Astrocyte (in vitro differentiated cells and primary cell): ENCODE results near the gene RELN. TPM values are rescaled to one million over a fixed set of nuclear protein-coding genes. Genes with fewer than 3 reads are reported as not detected.

Experiments
- DNase-seq: peaks from one replicate; pipeline ENCODE4 v3.0.0-alpha.2; 2010; ENCODE audit warnings: low read depth
- FAIRE-seq: peaks from 2 replicates; lab custom pipeline; 2011; peaks lifted over from hg19 to GRCh38; lab: Jason Lieb, UNC
- H2AFZ ChIP-seq: 2 replicates; pipeline ENCODE4 v1.6.0; 2012; ENCODE audit warnings: low read depth, low read length, inconsistent platforms
- H3K27ac ChIP-seq: 2 replicates; pipeline ENCODE4 v1.5.1; 2011; ENCODE audit warnings: low read depth, low read length, inconsistent platforms
- H3K27me3 ChIP-seq: 2 replicates; pipeline ENCODE4 v1.6.0; 2011; ENCODE audit warnings: low read length, inconsistent platforms; ENCODE audit not compliant: insufficient read depth
- H3K36me3 ChIP-seq: 2 replicates; pipeline ENCODE4 v1.5.1; 2011; ENCODE audit warnings: low read length, inconsistent platforms; ENCODE audit not compliant: insufficient read depth
- H3K4me1 ChIP-seq: 2 replicates; pipeline ENCODE4 v1.5.1; 2011; ENCODE audit warnings: low read length, inconsistent platforms; ENCODE audit not compliant: insufficient read depth
- H3K4me2 ChIP-seq: 2 replicates; pipeline ENCODE4 v1.6.0; 2012; ENCODE audit warnings: low read length, inconsistent platforms
- H3K4me3 ChIP-seq: 2 replicates; pipeline ENCODE4 v1.5.1; 2011; ENCODE audit warnings: low read depth, mild to moderate bottlenecking, low read length, inconsistent platforms; ENCODE audit not compliant: insufficient read depth
- H3K79me2 ChIP-seq: 2 replicates; pipeline ENCODE4 v1.6.0; 2012; ENCODE audit warnings: mild to moderate bottlenecking, low read length, inconsistent platforms; ENCODE audit not compliant: insufficient read depth
- H3K9ac ChIP-seq: 2 replicates; pipeline ENCODE4 v1.6.0; 2012; ENCODE audit warnings: mild to moderate bottlenecking, low read length, inconsistent platforms
- H3K9me3 ChIP-seq: 2 replicates; pipeline ENCODE4 v1.5.1; 2012; ENCODE audit warnings: low read depth, mild to moderate bottlenecking, low read length, inconsistent platforms; ENCODE audit not compliant: insufficient read depth
- H4K20me1 ChIP-seq: 2 replicates; pipeline ENCODE4 v1.6.0; 2012; ENCODE audit warnings: low read length, inconsistent platforms; ENCODE audit not compliant: insufficient read depth
- H3K27ac Mint-ChIP-seq: one replicate; pipeline ENCODE4 v1.8.0; 2021; ENCODE audit warnings: mild to moderate bottlenecking, mixed read lengths; ENCODE audit not compliant: unreplicated experiment
- H3K27me3 Mint-ChIP-seq: one replicate; pipeline ENCODE4 v1.8.0; 2021; ENCODE audit warnings: low read depth, mixed read lengths; ENCODE audit not compliant: unreplicated experiment
- H3K36me3 Mint-ChIP-seq: one replicate; pipeline ENCODE4 v1.8.0; 2021; ENCODE audit warnings: low read depth, mixed read lengths; ENCODE audit not compliant: unreplicated experiment
- H3K4me1 Mint-ChIP-seq: one replicate; pipeline ENCODE4 v1.8.0; 2021; ENCODE audit warnings: low read depth, mixed read lengths; ENCODE audit not compliant: unreplicated experiment
- H3K4me3 Mint-ChIP-seq: one replicate; pipeline ENCODE4 v1.8.0; 2021; ENCODE audit warnings: mild to moderate bottlenecking, moderate library complexity, mixed read lengths; ENCODE audit not compliant: unreplicated experiment
- H3K9me3 Mint-ChIP-seq: one replicate; pipeline ENCODE4 v1.8.0; 2021; ENCODE audit warnings: mild to moderate bottlenecking, mixed read lengths; ENCODE audit not compliant: unreplicated experiment
- CTCF ChIP-seq: IDR thresholded peaks from 2 replicates; pipeline ENCODE4 v1.5.1; 2011; ENCODE audit warnings: low read depth, mild to moderate bottlenecking, inconsistent platforms, low read length, moderate library complexity; ENCODE audit not compliant: insufficient read depth
- EZH2 ChIP-seq: IDR thresholded peaks from 2 replicates; pipeline ENCODE4 v1.6.1; 2012; ENCODE audit warnings: mild to moderate bottlenecking, low read length, inconsistent platforms; ENCODE audit not compliant: insufficient read depth
- total RNA-seq: library from RNA; stranded (reverse); gene quantifications from 2 replicates; pipeline ENCODE4 v1.2.1, GENCODE V29; 2021

Gene RELN
- total RNA-seq, 1 donor from 2014 or later: 0.98 TPM

DNA sequence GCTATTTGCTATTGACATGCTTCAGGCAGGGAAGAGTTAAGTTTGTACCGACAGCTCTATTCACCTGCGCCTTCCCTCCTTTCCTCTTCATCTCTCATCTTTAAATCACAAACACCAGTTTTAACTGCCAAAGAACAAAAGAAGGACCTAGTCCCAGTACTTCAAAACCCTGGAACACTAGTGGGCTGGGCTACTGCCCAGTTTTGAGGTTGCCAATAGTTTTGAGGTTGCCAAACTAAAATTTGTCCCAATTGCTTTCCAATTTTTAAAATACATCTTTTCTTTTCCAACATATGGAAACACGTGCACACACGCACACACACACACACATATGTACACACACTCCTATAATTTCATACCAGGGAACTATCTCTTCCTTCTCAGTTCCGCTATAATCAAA, 412.8 kb downstream of the RELN start:
- no peak overlapping the region for H3K9ac ChIP-seq
- no peak overlapping the region for H3K27ac ChIP-seq
- H2AFZ ChIP-seq: no peak overlapping the region
- Mint-ChIP-seq H3K4me3 (no peak overlapping the region), H3K9me3 (no peaks in the 10 kb centered on the region), H3K27ac (no peak overlapping the region), H3K36me3 (no peaks in the 10 kb centered on the region), H3K4me1 (no peaks in the 10 kb centered on the region), H3K27me3 (peaks cover 5% of the 10 kb centered on the region)
- FAIRE-seq (no peak), DNase-seq (no peak)
- H3K4me2 ChIP-seq: no peak overlapping the region
- H3K79me2 ChIP-seq: no peaks in the 10 kb centered on the region
- H3K9me3 ChIP-seq: no peaks in the 10 kb centered on the region
- no peaks in the 10 kb centered on the region for H4K20me1 ChIP-seq
- H3K36me3 ChIP-seq: no peaks in the 10 kb centered on the region
- H3K4me3 ChIP-seq: no peak overlapping the region
- no peaks in the 10 kb centered on the region for H3K4me1 ChIP-seq
- no peaks in the 10 kb centered on the region for H3K27me3 ChIP-seq
- TF ChIP-seq CTCF: no peak
- no peak for TF ChIP-seq EZH2

DNA sequence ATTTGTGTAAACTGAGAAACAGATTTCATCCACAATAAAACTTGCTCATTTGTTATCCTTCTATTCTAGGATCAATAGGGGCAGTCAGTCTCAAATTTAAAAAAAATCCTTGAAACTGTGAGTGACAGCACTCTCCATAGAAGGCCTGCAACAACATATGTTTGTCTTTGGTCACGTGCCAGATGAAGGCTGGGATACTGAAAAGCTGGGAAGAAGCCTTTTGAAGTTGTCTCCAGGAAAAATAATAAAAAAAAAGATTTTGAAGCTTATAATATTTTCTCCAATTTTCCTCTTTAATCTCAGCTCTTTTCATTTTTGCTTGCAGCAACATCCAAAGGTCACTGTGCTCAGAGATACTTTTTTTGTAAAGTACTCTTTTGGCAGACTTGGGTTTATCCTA, 414.9 kb downstream of the RELN start:
- TF ChIP-seq EZH2 (no peak), CTCF (no peak)
- Mint-ChIP-seq H3K36me3 (no peaks in the 10 kb centered on the region), H3K4me3 (no peak overlapping the region), H3K9me3 (no peaks in the 10 kb centered on the region), H3K27ac (no peak overlapping the region), H3K4me1 (no peaks in the 10 kb centered on the region), H3K27me3 (peaks cover 10% of the 10 kb centered on the region)
- no peaks in the 10 kb centered on the region for H3K9me3 ChIP-seq
- no peak overlapping the region for H3K9ac ChIP-seq
- no peak overlapping the region for H2AFZ ChIP-seq
- no peaks in the 10 kb centered on the region for H3K36me3 ChIP-seq
- no peak overlapping the region for H3K4me2 ChIP-seq
- no peaks in the 10 kb centered on the region for H3K4me1 ChIP-seq
- no peak overlapping the region for H3K4me3 ChIP-seq
- H3K27me3 ChIP-seq: no peaks in the 10 kb centered on the region
- FAIRE-seq: no peak
- no peaks in the 10 kb centered on the region for H4K20me1 ChIP-seq
- H3K79me2 ChIP-seq: no peaks in the 10 kb centered on the region
- no peak overlapping the region for H3K27ac ChIP-seq
- DNase-seq: no peak

DNA sequence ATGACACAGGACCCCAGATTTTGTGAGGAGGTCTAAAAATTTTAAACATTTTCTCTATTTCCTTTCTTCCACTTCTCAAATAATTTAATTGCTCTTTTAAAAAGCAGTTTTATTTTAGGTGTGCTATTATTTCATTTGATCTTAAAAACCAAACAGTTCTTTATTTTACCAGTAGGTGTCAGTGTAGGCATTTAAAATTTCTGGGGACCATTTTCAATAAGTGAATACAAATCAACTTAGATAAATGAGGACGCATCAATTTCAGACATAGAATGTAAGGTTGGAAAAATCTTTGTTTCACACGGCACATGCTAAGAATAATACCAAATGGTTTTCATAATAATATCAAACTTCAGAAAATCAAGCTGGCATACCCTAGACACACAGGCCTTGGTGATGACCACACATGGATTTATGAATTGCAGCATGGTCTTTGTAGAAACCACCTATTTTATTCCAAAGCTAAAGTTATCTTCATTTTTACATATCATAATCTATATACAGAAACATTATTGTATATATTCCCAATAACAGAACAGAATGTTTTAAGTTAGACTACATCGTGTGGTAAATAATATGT, 415.9 kb downstream of the RELN start:
- Mint-ChIP-seq H3K4me3 (no peak overlapping the region), H3K27me3 (peaks cover 10% of the 10 kb centered on the region), H3K36me3 (no peaks in the 10 kb centered on the region), H3K4me1 (no peaks in the 10 kb centered on the region), H3K9me3 (no peaks in the 10 kb centered on the region), H3K27ac (no peak overlapping the region)
- H2AFZ ChIP-seq: no peak overlapping the region
- H3K9me3 ChIP-seq: no peaks in the 10 kb centered on the region
- no peak overlapping the region for H3K27ac ChIP-seq
- DNase-seq (peak; percentile 12), FAIRE-seq (peak; percentile 43)
- H3K36me3 ChIP-seq: no peaks in the 10 kb centered on the region
- no peaks in the 10 kb centered on the region for H3K4me1 ChIP-seq
- no peaks in the 10 kb centered on the region for H4K20me1 ChIP-seq
- H3K79me2 ChIP-seq: no peaks in the 10 kb centered on the region
- TF ChIP-seq EZH2 (no peak), CTCF (peak; percentile 32)
- no peaks in the 10 kb centered on the region for H3K27me3 ChIP-seq
- no peak overlapping the region for H3K9ac ChIP-seq
- no peak overlapping the region for H3K4me2 ChIP-seq
- H3K4me3 ChIP-seq: no peak overlapping the region
